Measurements from ENCODE around the gene DAPP1. TPM values are rescaled to one million over a fixed set of nuclear protein-coding genes. Genes with fewer than 3 reads are reported as not detected.
A peak's percentile ranks its signal among the peaks of the same experiment; 100 is the strongest.

Gene DAPP1
- total RNA-seq, 1 experiment from 2014 or later: not detected

DNA sequence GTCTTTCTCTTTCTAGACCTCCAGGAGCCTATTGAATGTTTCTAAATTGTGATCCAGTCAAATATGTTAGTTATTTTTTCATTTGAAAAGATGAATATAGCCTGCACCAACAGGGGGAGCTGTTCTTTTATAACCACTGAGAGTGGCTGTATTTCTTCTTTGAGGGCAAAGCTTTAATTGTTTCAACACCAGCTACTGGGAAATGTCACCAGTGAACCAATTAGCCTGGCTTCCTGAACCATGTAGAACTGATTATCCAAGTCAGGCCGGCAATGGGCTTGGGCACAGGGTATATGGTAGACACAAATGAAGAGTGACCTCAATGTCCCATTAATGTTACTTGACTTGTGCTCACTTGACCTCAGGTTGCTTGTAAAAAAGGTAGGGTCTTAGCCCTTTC, 4.8 kb upstream of the DAPP1 start:
- CTCF ChIA-PET: interaction anchor here (0.6 to 1.7 kb wide), 24 partner anchors 9 to 401 kb away, joined by 3 to 16 read pairs (median 4); partner anchors contain the start of genes LAMTOR3 and TRMT10A
- Mint-ChIP-seq H3K27ac (no peak overlapping the region), H3K9me3 (no peaks in the 10 kb centered on the region), H3K4me1 (peaks cover 7% of the 10 kb centered on the region), H3K36me3 (no peaks in the 10 kb centered on the region), H3K4me3 (no peak overlapping the region), H3K27me3 (ENCODE audit: low read depth) (no peaks in the 10 kb centered on the region)
- DNase-seq (ENCODE audit: low spot score) (no peak), ATAC-seq (no peak)
- POLR2A ChIA-PET: interaction anchor here (1.1 kb wide), 1 partner anchor 248 kb away, joined by 3 read pairs; the partner anchor contains the start of gene TRMT10A
- TF ChIP-seq MXD4 (CRISPR knock-in tag; IDR thresholded peaks at IDR 0.05; ENCODE audit: borderline replicate concordance) (no peak), SOX15 (CRISPR knock-in tag; IDR thresholded peaks at IDR 0.05) (no peak), CTCF (IDR thresholded peaks at IDR 0.05) (peak; percentile 65)

DNA sequence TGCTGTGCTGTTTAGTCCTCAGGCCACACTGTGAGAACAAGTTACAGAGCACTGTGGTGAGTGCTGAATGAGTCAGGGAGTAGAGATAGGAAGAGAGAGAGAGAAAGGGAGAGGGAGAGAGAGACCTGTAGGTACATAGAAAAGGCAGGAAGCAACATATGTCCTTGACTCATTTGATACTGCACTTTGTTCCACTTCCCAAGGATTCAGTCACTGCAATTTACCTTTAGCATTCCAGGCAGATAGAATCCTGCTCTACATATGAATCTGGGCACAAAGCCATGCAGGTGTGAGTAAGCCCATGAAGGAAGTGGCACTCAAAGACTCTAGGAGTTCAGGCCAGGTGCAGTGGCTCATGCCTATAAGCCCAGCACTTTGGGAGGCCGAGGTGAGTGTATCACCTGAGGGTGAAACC, 1.0 kb upstream of the DAPP1 start:
- CTCF ChIA-PET: no interaction called here
- Mint-ChIP-seq H3K27me3 (ENCODE audit: low read depth) (no peaks in the 10 kb centered on the region), H3K4me1 (peaks cover 10% of the 10 kb centered on the region), H3K36me3 (no peaks in the 10 kb centered on the region), H3K4me3 (no peak overlapping the region), H3K9me3 (no peaks in the 10 kb centered on the region), H3K27ac (0 out of 2 replicates have a peak overlapping the region, but pooled peaks have one; percentile 34)
- DNase-seq (ENCODE audit: low spot score) (no peak), ATAC-seq (peak; percentile 62)
- TF ChIP-seq HMGA2 (CRISPR knock-in tag; IDR thresholded peaks at IDR 0.05): no peak
- POLR2A ChIA-PET: no interaction called here

- POLR2A ChIA-PET: no interaction called here
- ATAC-seq (no peak), DNase-seq (ENCODE audit: low spot score) (no peak)
- H3K4me3 Mint-ChIP-seq: no peak overlapping the region
- H3K4me1 Mint-ChIP-seq: peaks cover 10% of the 10 kb centered on the region
- H3K9me3 Mint-ChIP-seq: no peaks in the 10 kb centered on the region
- H3K27me3 Mint-ChIP-seq (ENCODE audit: low read depth): no peaks in the 10 kb centered on the region
- TF ChIP-seq, protein P1, sequence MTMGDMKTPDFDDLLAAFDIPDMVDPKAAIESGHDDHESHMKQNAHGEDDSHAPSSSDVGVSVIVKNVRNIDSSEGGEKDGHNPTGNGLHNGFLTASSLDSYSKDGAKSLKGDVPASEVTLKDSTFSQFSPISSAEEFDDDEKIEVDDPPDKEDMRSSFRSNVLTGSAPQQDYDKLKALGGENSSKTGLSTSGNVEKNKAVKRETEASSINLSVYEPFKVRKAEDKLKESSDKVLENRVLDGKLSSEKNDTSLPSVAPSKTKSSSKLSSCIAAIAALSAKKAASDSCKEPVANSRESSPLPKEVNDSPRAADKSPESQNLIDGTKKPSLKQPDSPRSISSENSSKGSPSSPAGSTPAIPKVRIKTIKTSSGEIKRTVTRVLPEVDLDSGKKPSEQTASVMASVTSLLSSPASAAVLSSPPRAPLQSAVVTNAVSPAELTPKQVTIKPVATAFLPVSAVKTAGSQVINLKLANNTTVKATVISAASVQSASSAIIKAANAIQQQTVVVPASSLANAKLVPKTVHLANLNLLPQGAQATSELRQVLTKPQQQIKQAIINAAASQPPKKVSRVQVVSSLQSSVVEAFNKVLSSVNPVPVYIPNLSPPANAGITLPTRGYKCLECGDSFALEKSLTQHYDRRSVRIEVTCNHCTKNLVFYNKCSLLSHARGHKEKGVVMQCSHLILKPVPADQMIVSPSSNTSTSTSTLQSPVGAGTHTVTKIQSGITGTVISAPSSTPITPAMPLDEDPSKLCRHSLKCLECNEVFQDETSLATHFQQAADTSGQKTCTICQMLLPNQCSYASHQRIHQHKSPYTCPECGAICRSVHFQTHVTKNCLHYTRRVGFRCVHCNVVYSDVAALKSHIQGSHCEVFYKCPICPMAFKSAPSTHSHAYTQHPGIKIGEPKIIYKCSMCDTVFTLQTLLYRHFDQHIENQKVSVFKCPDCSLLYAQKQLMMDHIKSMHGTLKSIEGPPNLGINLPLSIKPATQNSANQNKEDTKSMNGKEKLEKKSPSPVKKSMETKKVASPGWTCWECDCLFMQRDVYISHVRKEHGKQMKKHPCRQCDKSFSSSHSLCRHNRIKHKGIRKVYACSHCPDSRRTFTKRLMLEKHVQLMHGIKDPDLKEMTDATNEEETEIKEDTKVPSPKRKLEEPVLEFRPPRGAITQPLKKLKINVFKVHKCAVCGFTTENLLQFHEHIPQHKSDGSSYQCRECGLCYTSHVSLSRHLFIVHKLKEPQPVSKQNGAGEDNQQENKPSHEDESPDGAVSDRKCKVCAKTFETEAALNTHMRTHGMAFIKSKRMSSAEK (CRISPR knock-in tag; IDR thresholded peaks at IDR 0.05; ENCODE audit: borderline replicate concordance): no peak
- TF ChIP-seq MXD4 (CRISPR knock-in tag; IDR thresholded peaks at IDR 0.05; ENCODE audit: borderline replicate concordance): no peak
- TF ChIP-seq HMGA2 (CRISPR knock-in tag; IDR thresholded peaks at IDR 0.05): no peak
- CTCF ChIA-PET: no interaction called here
- H3K36me3 Mint-ChIP-seq: no peaks in the 10 kb centered on the region
- no peak overlapping the region for H3K27ac Mint-ChIP-seq
These were observed 773 bp downstream of the DAPP1 start for GRCh38 chr4:99817309-99817890.

- no peak overlapping the region for H3K27ac Mint-ChIP-seq
- H3K27me3 Mint-ChIP-seq (ENCODE audit: low read depth): no peaks in the 10 kb centered on the region
- peaks cover 10% of the 10 kb centered on the region for H3K4me1 Mint-ChIP-seq
- no peaks in the 10 kb centered on the region for H3K9me3 Mint-ChIP-seq
- H3K4me3 Mint-ChIP-seq: no peak overlapping the region
- H3K36me3 Mint-ChIP-seq: no peaks in the 10 kb centered on the region
- CTCF ChIA-PET: no interaction called here
- no peak for DNase-seq (ENCODE audit: low spot score)
- ATAC-seq: no peak
- POLR2A ChIA-PET: no interaction called here
- TF ChIP-seq CREB1 (CRISPR knock-in tag; IDR thresholded peaks at IDR 0.05): no peak
- TF ChIP-seq TP53 (CRISPR knock-in tag; IDR thresholded peaks at IDR 0.05): no peak
- TF ChIP-seq RORB (CRISPR knock-in tag; IDR thresholded peaks at IDR 0.05): no peak
- TF ChIP-seq ATF3 (CRISPR knock-in tag; conservative IDR thresholded peaks at IDR 0.05): no peak
- no peak for TF ChIP-seq ZNF512 (CRISPR knock-in tag; IDR thresholded peaks at IDR 0.05; ENCODE audit: borderline replicate concordance)
- no peak for TF ChIP-seq KAT7 (CRISPR knock-in tag; IDR thresholded peaks at IDR 0.05; ENCODE audit: borderline replicate concordance)
- TF ChIP-seq NR1H2 (CRISPR knock-in tag; IDR thresholded peaks at IDR 0.05): no peak
- no peak for TF ChIP-seq NR3C1 (CRISPR knock-in tag; conservative IDR thresholded peaks at IDR 0.05; ENCODE audit: low read depth)
- TF ChIP-seq, protein P2, sequence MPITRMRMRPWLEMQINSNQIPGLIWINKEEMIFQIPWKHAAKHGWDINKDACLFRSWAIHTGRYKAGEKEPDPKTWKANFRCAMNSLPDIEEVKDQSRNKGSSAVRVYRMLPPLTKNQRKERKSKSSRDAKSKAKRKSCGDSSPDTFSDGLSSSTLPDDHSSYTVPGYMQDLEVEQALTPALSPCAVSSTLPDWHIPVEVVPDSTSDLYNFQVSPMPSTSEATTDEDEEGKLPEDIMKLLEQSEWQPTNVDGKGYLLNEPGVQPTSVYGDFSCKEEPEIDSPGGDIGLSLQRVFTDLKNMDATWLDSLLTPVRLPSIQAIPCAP (CRISPR knock-in tag; IDR thresholded peaks at IDR 0.05): no peak
- TF ChIP-seq ZNF263 (CRISPR knock-in tag; IDR thresholded peaks at IDR 0.05; ENCODE audit: low read depth): no peak
- no peak for TF ChIP-seq PREB (CRISPR knock-in tag; IDR thresholded peaks at IDR 0.05; ENCODE audit: borderline replicate concordance)
- TF ChIP-seq, protein P3, sequence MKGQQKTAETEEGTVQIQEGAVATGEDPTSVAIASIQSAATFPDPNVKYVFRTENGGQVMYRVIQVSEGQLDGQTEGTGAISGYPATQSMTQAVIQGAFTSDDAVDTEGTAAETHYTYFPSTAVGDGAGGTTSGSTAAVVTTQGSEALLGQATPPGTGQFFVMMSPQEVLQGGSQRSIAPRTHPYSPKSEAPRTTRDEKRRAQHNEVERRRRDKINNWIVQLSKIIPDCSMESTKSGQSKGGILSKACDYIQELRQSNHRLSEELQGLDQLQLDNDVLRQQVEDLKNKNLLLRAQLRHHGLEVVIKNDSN (CRISPR knock-in tag; IDR thresholded peaks at IDR 0.05): no peak
These were observed 2.0 kb downstream of the DAPP1 start for GRCh38 chr4:99818661-99819060.
